H1 (cell line): ENCODE measurements around the gene RFFL. TPM values are rescaled to one million over a fixed set of nuclear protein-coding genes. Genes with fewer than 3 reads are reported as not detected.

Source experiments
- ASH2L ChIP-seq: fragments of 200-600, 300-600 bp; sonication (generic); IDR thresholded peaks from one replicate; pipeline ENCODE4 v1.7.1; 2017; ENCODE audit warnings: low read length
- BCL11A ChIP-seq, 2 experiments: IDR thresholded peaks; one replicate each; pipeline ENCODE4 v1.6.1; 2011; ENCODE audit warnings: low read depth in 2 of 2, low read length in 2 of 2, mild to moderate bottlenecking in 2 of 2
- BRCA1 ChIP-seq: IDR thresholded peaks from 2 replicates; pipeline ENCODE4 v1.6.1; 2012; ENCODE audit warnings: low read depth, low read length, improper control_type of control experiment
- CBX5 ChIP-seq: fragments of 300-800, 300-1000 bp; sonication (generic); IDR thresholded peaks from 2 replicates; pipeline ENCODE4 v1.7.1; 2016; ENCODE audit warnings: antibody characterized with exemption, low read length, low read depth
- CHD1 ChIP-seq: IDR thresholded peaks from 2 replicates; pipeline ENCODE4 v1.6.1; 2012; ENCODE audit warnings: low read depth, low read length, improper control_type of control experiment
- CREB1 ChIP-seq: IDR thresholded peaks from 2 replicates; pipeline ENCODE4 v1.6.1; 2012; ENCODE audit warnings: inconsistent platforms
- CTCF ChIP-seq, 3 experiments: IDR thresholded peaks; 1 replicate in 2 of 3; 2 replicates in 1 of 3; pipeline versions ENCODE4 v1.5.1 to v1.6.1; 2011; ENCODE audit warnings: low read length in 3 of 3, mild to moderate bottlenecking in 3 of 3, inconsistent platforms in 2 of 3, low read depth in 1 of 3, moderate library complexity in 1 of 3; ENCODE audit not compliant: insufficient read depth in 1 of 3; ENCODE audit errors: control extremely low read depth in 1 of 3
- FOSL1 ChIP-seq: IDR thresholded peaks from 2 replicates; pipeline ENCODE4 v1.6.1; 2011; ENCODE audit warnings: mild to moderate bottlenecking, low read depth, low read length, moderate library complexity; ENCODE audit not compliant: insufficient read depth
- HDAC2 ChIP-seq, 2 experiments: fragments of 300-600 bp in 1 of 2; sonication (generic) in 1 of 2; IDR thresholded peaks; 2 replicates each; pipeline ENCODE4 v1.6.1; 2011 to 2012; ENCODE audit warnings: low read depth in 2 of 2, low read length in 2 of 2, mild to moderate bottlenecking in 2 of 2, moderate library complexity in 2 of 2, borderline replicate concordance in 1 of 2, inconsistent platforms in 1 of 2
- JUND ChIP-seq: IDR thresholded peaks from 2 replicates; pipeline ENCODE4 v1.6.1; 2011; ENCODE audit warnings: mild to moderate bottlenecking, improper control_type of control experiment, low read length
- KDM1A ChIP-seq: fragments of 200-600, 300-600 bp; sonication (generic); IDR thresholded peaks from 2 replicates; pipeline ENCODE4 v1.7.1; 2016; ENCODE audit warnings: mild to moderate bottlenecking, low read length, borderline replicate concordance
- KDM4A ChIP-seq: IDR thresholded peaks from one replicate; pipeline ENCODE4 v1.7.1; 2012; ENCODE audit warnings: low read depth, mild to moderate bottlenecking, moderate library complexity, low read length, inconsistent platforms; ENCODE audit not compliant: severe bottlenecking
- NANOG ChIP-seq: IDR thresholded peaks from 2 replicates; pipeline ENCODE4 v1.6.1; 2011; ENCODE audit warnings: low read length, low read depth, mild to moderate bottlenecking, inconsistent platforms; ENCODE audit not compliant: insufficient read depth, poor library complexity, severe bottlenecking
- PHF8 ChIP-seq: fragments of 200-600 bp; sonication (generic); conservative IDR thresholded peaks from 2 replicates; pipeline ENCODE4 v1.7.1; 2012; ENCODE audit warnings: low read depth, mild to moderate bottlenecking, inconsistent platforms, low read length, moderate library complexity
- POLR2A ChIP-seq, 2 experiments: IDR thresholded peaks; 1 replicate in 1 of 2; 2 replicates in 1 of 2; pipeline ENCODE4 v1.6.1; 2011; ENCODE audit warnings: low read depth in 2 of 2, low read length in 2 of 2, mild to moderate bottlenecking in 2 of 2; ENCODE audit errors: control extremely low read depth in 1 of 2
- RAD21 ChIP-seq, 2 experiments: IDR thresholded peaks in 1 of 2; conservative IDR thresholded peaks in 1 of 2; 2 replicates each; pipeline ENCODE4 v1.6.1; 2011; ENCODE audit warnings: low read depth in 2 of 2, low read length in 2 of 2, improper control_type of control experiment in 1 of 2, inconsistent platforms in 1 of 2, mild to moderate bottlenecking in 1 of 2, moderate library complexity in 1 of 2
- RNF2 ChIP-seq: fragments of 200-900, 300-1000 bp; sonication (generic); IDR thresholded peaks from 2 replicates; pipeline ENCODE4 v1.7.1; 2016; ENCODE audit warnings: borderline replicate concordance, low read depth, mild to moderate bottlenecking, antibody characterized with exemption, low read length; ENCODE audit not compliant: poor library complexity, severe bottlenecking; ENCODE audit errors: missing control alignments
- SAP30 ChIP-seq: fragments of 300-600 bp; sonication (generic); IDR thresholded peaks from 2 replicates; pipeline ENCODE4 v1.7.1; 2012; ENCODE audit warnings: low read length, moderate library complexity, mild to moderate bottlenecking, inconsistent platforms; ENCODE audit not compliant: insufficient read depth, insufficient replicate concordance
- SIRT6 ChIP-seq: IDR thresholded peaks from one replicate; pipeline ENCODE4 v1.7.1; 2012; ENCODE audit warnings: low read length, inconsistent platforms
- SIX5 ChIP-seq: IDR thresholded peaks from 2 replicates; pipeline ENCODE4 v1.6.1; 2011; ENCODE audit warnings: mild to moderate bottlenecking, low read depth, low read length
- SP2 ChIP-seq: IDR thresholded peaks from 2 replicates; pipeline ENCODE4 v1.6.1; 2012; ENCODE audit warnings: mild to moderate bottlenecking, low read length, inconsistent platforms
- SP4 ChIP-seq: IDR thresholded peaks from 2 replicates; pipeline ENCODE4 v1.6.1; 2012; ENCODE audit warnings: low read length, inconsistent platforms
- TAF1 ChIP-seq: IDR thresholded peaks from 2 replicates; pipeline ENCODE4 v1.6.1; 2011; ENCODE audit warnings: mild to moderate bottlenecking, low read depth, low read length
- TCF12 ChIP-seq: IDR thresholded peaks from 2 replicates; pipeline ENCODE4 v1.6.1; 2011; ENCODE audit warnings: low read depth, mild to moderate bottlenecking, low read length
- polyA plus RNA-seq, 7 experiments: library from polyadenylated mRNA; depleted of rRNA in 3 of 7; stranded (reverse) in 5 of 7; unstranded in 2 of 7; fragments of >200 nt in 5 of 7; fragments of 200-250 nt in 2 of 7; gene quantifications; 1 replicate in 5 of 7; 2 replicates in 1 of 7; 4 replicates in 1 of 7; pipeline versions ENCODE4 v1.2.1 to v1.2.3, GENCODE V29; 2011 to 2013; ENCODE audit warnings: missing spikeins in 2 of 7, mixed read lengths in 2 of 7
- total RNA-seq: library from RNA; stranded (reverse); fragmentation: NEBNext Ultra II Directional; extraction: Animal tissue kit (Norgen Biotek cat#: 25700); gene quantifications from 2 replicates; pipeline ENCODE4 v1.2.1, GENCODE V29; 2021

Gene RFFL
- total and polyA plus RNA-seq, 2 of the 8 experiments (the other 6 are each of a cell fraction or from before 2014, with no cell fraction given) = 14.0 to 24.5 TPM

GRCh38 chr17:34980353-34980680 lies 83.2 kb downstream of the RFFL start, which contains the start of gene LIG3 (continued):
- TF ChIP-seq BCL11A (IDR thresholded peaks at IDR 0.05; ENCODE audit: low read depth in 2 of 2, low read length in 2 of 2) (no peak), CBX5 (no peak), TCF12 (no peak), HDAC2 (IDR thresholded peaks at IDR 0.05; ENCODE audit: borderline replicate concordance in 1 of 2, low read depth in 2 of 2, low read length in 2 of 2) (no peak), KDM1A (no peak), RAD21 (IDR thresholded peaks at IDR 0.05 in 1 of 2, conservative IDR thresholded peaks at IDR 0.05 in 1 of 2; ENCODE audit: low read depth in 2 of 2, low read length in 2 of 2) (peak in 1 of 2 experiments; percentile 5; a peak in 1 of 4 replicates), SP4 (no peak), NANOG (no peak), CTCF (IDR thresholded peaks at IDR 0.05; ENCODE audit: control extremely low read depth in 1 of 3, insufficient read depth in 1 of 3, low read depth in 1 of 3, low read length in 3 of 3) (no peak), BRCA1 (no peak), KDM4A (no peak), JUND (no peak), POLR2A (IDR thresholded peaks at IDR 0.05; ENCODE audit: control extremely low read depth in 1 of 2, low read depth in 2 of 2, low read length in 2 of 2) (peak; percentile 85 to 87; a peak in 2 of 3 replicates), CHD1 (no peak), ASH2L (no peak), SIRT6 (no peak), SIX5 (no peak), TAF1 (peak; percentile 87), PHF8 (peak; percentile 67; the same call in 1 of the 2 replicates), CREB1 (peak; percentile 42; the same call in 1 of the 2 replicates), SP2 (no peak), SAP30 (no peak), RNF2 (no peak), FOSL1 (peak; percentile 57; the same call in 1 of the 2 replicates)
